GM23338 (cell line): Measurements from ENCODE around the gene NUF2. TPM values are rescaled to one million over a fixed set of nuclear protein-coding genes. Genes with fewer than 3 reads are reported as not detected.

ENCODE experiments used
- ATAC-seq: fragments of 200-7000 bp; cut with Tn5 transposase; 3 replicates; pipeline ENCODE4 v1.9.1; 2020
- DNase-seq: peaks from one replicate; pipeline ENCODE4 v3.0.0-alpha.2; 2015; ENCODE audit warnings: low spot score
- H2AFZ ChIP-seq: fragments of 200-600 bp; sonication (generic); 2 replicates; pipeline ENCODE4 v1.8.0; 2016; ENCODE audit warnings: antibody characterized with exemption, mild to moderate bottlenecking, moderate library complexity
- H3F3A ChIP-seq: fragments of 200-600 bp; sonication (generic); replicated peaks from 2 replicates; pipeline ENCODE4 v1.8.0; 2017; ENCODE audit warnings: antibody characterized with exemption, mixed run types, low read depth
- H3K27ac ChIP-seq: fragments of 200-600 bp; sonication (generic); 2 replicates; pipeline ENCODE4 v1.6.1; 2016; ENCODE audit warnings: low read depth
- H3K27me3 ChIP-seq: fragments of 200-600 bp; sonication (generic); 2 replicates; pipeline ENCODE4 v1.8.0; 2016; ENCODE audit warnings: mild to moderate bottlenecking, mixed run types, moderate library complexity; ENCODE audit not compliant: insufficient read depth
- H3K36me3 ChIP-seq: fragments of 200-600 bp; sonication (generic); 2 replicates; pipeline ENCODE4 v1.8.0; 2016; ENCODE audit warnings: mild to moderate bottlenecking; ENCODE audit not compliant: insufficient read depth
- H3K4me1 ChIP-seq: fragments of 200-600 bp; sonication (generic); 2 replicates; pipeline ENCODE4 v1.8.0; 2016; ENCODE audit warnings: mild to moderate bottlenecking, moderate library complexity; ENCODE audit not compliant: insufficient read depth
- H3K4me2 ChIP-seq: fragments of 200-600 bp; sonication (generic); 2 replicates; pipeline ENCODE4 v1.7.1; 2017; ENCODE audit warnings: mixed run types
- H3K4me3 ChIP-seq: fragments of 200-600 bp; sonication (generic); 2 replicates; pipeline ENCODE4 v1.6.1; 2016; ENCODE audit warnings: mixed run types
- H3K79me2 ChIP-seq: fragments of 200-600 bp; sonication (generic); replicated peaks from 2 replicates; pipeline ENCODE4 v1.8.0; 2017; ENCODE audit warnings: mild to moderate bottlenecking; ENCODE audit not compliant: insufficient read depth
- H3K9me2 ChIP-seq: fragments of 200-600 bp; sonication (generic); 2 replicates; pipeline ENCODE4 v1.8.0; 2017; ENCODE audit not compliant: insufficient read depth
- H4K20me1 ChIP-seq: fragments of 200-600 bp; sonication (generic); replicated peaks from 2 replicates; pipeline ENCODE4 v1.8.0; 2017; ENCODE audit warnings: mild to moderate bottlenecking; ENCODE audit not compliant: insufficient read depth
- H3K27ac Mint-ChIP-seq: 2 replicates; pipeline ENCODE4 v1.8.0; 2020; ENCODE audit warnings: inconsistent platforms, mild to moderate bottlenecking, moderate library complexity, mixed read lengths
- H3K27me3 Mint-ChIP-seq: 3 replicates; pipeline ENCODE4 v1.8.0; 2022; ENCODE audit warnings: low read depth, mild to moderate bottlenecking, moderate library complexity, mixed read lengths, inconsistent platforms; ENCODE audit not compliant: insufficient read depth, poor library complexity
- H3K36me3 Mint-ChIP-seq: 3 replicates; pipeline ENCODE4 v1.8.0; 2021; ENCODE audit warnings: low read depth, mild to moderate bottlenecking, inconsistent platforms, moderate library complexity, mixed read lengths
- H3K4me1 Mint-ChIP-seq: 3 replicates; pipeline ENCODE4 v1.8.0; 2020; ENCODE audit warnings: mild to moderate bottlenecking, inconsistent platforms, mixed read lengths
- H3K4me3 Mint-ChIP-seq: 3 replicates; pipeline ENCODE4 v1.8.0; 2021; ENCODE audit warnings: moderate library complexity, mild to moderate bottlenecking, inconsistent platforms, mixed read lengths
- H3K9me3 Mint-ChIP-seq: 3 replicates; pipeline ENCODE4 v1.8.0; 2020; ENCODE audit warnings: moderate library complexity, mild to moderate bottlenecking, inconsistent platforms, mixed read lengths
- CREB1 ChIP-seq: fragments of 250-450 bp; sonication (Bioruptor Pico); IDR thresholded peaks from 2 replicates; pipeline ENCODE4 v1.5.0; 2020; ENCODE audit warnings: low read depth, mild to moderate bottlenecking, moderate library complexity
- CTCF ChIP-seq, 2 experiments: fragments of 200-600 bp in 1 of 2; sonication (generic) in 1 of 2; conservative IDR thresholded peaks; 2 replicates each; pipeline versions ENCODE4 v1.5.1 to v1.6.1; 2016 to 2017; ENCODE audit warnings: antibody characterized with exemption in 2 of 2, low read depth in 2 of 2, mild to moderate bottlenecking in 2 of 2, moderate library complexity in 1 of 2
- ETS1 ChIP-seq: IDR thresholded peaks from 2 replicates; pipeline ENCODE4 v1.6.1; 2016; ENCODE audit warnings: antibody characterized with exemption
- EZH2 ChIP-seq: fragments of 200-600 bp; sonication (generic); IDR thresholded peaks from one replicate; pipeline ENCODE4 v1.8.0; 2017; ENCODE audit warnings: antibody characterized with exemption, mild to moderate bottlenecking, low read depth; ENCODE audit not compliant: unreplicated experiment
- EZH2phosphoT487 ChIP-seq: fragments of 200-600 bp; sonication (generic); IDR thresholded peaks from one replicate; pipeline ENCODE4 v1.8.1; 2018; ENCODE audit warnings: antibody characterized with exemption; ENCODE audit not compliant: unreplicated experiment
- NANOG ChIP-seq: IDR thresholded peaks from 2 replicates; pipeline ENCODE4 v1.6.1; 2016; ENCODE audit warnings: antibody characterized with exemption, borderline replicate concordance
- POLR2AphosphoS5 ChIP-seq: IDR thresholded peaks from 2 replicates; pipeline ENCODE4 v1.6.1; 2016; ENCODE audit warnings: antibody characterized with exemption, low read depth
- ZNF114 ChIP-seq: fragments of 250-450 bp; sonication (Bioruptor Pico); IDR thresholded peaks from 2 replicates; pipeline ENCODE4 v1.5.0; 2020; ENCODE audit warnings: mild to moderate bottlenecking, moderate library complexity
- ZNF331 ChIP-seq: fragments of 250-450 bp; sonication (Bioruptor Pico); IDR thresholded peaks from 2 replicates; pipeline ENCODE4 v1.5.0; 2020; ENCODE audit warnings: low read depth, mild to moderate bottlenecking, moderate library complexity
- ZNF462 ChIP-seq: fragments of 250-450 bp; sonication (Bioruptor Pico); IDR thresholded peaks from 2 replicates; pipeline ENCODE4 v1.5.0; 2020; ENCODE audit warnings: mild to moderate bottlenecking, moderate library complexity
- polyA plus RNA-seq: library from polyadenylated mRNA; unstranded; fragments of >200 nt; fragmentation: Nextera tagmentation; extraction: Ambion mirVana; gene quantifications from 2 replicates; pipeline ENCODE4 v1.2.1, GENCODE V29; 2016
- total RNA-seq: library from RNA; depleted of rRNA; stranded (reverse); fragments of >200 nt; shearing (Covaris generic); gene quantifications from 2 replicates; pipeline ENCODE4 v1.2.3, GENCODE V29; 2014

The NUF2 gene
- total and polyA plus RNA-seq, 2 experiments from 2014 or later: 21.7 to 51.4 TPM

- TF ChIP-seq ZNF462 (CRISPR knock-in tag): no peak
- TF ChIP-seq EZH2phosphoT487: no peak
- TF ChIP-seq EZH2: no peak
- TF ChIP-seq ZNF331 (CRISPR knock-in tag): no peak
- no peak for TF ChIP-seq POLR2AphosphoS5
- TF ChIP-seq ETS1: no peak
- no peak for TF ChIP-seq NANOG
Observed at GRCh38 chr1:163335216-163335615, 13.5 kb downstream of the NUF2 start (continued).

- Histone ChIP-seq H4K20me1 (no peaks in the 10 kb centered on the region), H3K4me2 (no peak overlapping the region), H3K79me2 (no peaks in the 10 kb centered on the region), H3F3A (no peaks in the 10 kb centered on the region), H3K27me3 (no peaks in the 10 kb centered on the region), H3K4me3 (no peak overlapping the region), H2AFZ (no peak overlapping the region), H3K4me1 (no peaks in the 10 kb centered on the region), H3K36me3 (peaks cover 20% of the 10 kb centered on the region; the same call in 1 of the 2 replicates), H3K27ac (no peak overlapping the region), H3K9me2 (no peaks in the 10 kb centered on the region)
- Mint-ChIP-seq H3K27ac (no peak overlapping the region), H3K4me3 (no peak overlapping the region), H3K36me3 (peaks cover 35% of the 10 kb centered on the region), H3K27me3 (no peaks in the 10 kb centered on the region), H3K9me3 (no peaks in the 10 kb centered on the region), H3K4me1 (no peaks in the 10 kb centered on the region)
- DNase-seq (no peak), ATAC-seq (no peak)
- TF ChIP-seq ETS1 (no peak), CREB1 (CRISPR knock-in tag) (no peak), ZNF114 (CRISPR knock-in tag) (no peak), CTCF (conservative IDR thresholded peaks at IDR 0.05; ENCODE audit: low read depth in 2 of 2) (no peak)
Observed at GRCh38 chr1:163337631-163338030, 15.9 kb downstream of the NUF2 start.
